GM19395 (cell line): ENCODE results near the gene MCUR1.
A peak's percentile ranks its signal among the peaks of the same experiment; 100 is the strongest.
"Not testable (repeated sequence)": the region's sequence is repeated elsewhere in the genome, so short reads cannot be mapped to it uniquely, and the experiment has no call there.

ENCODE experiments used
- ATAC-seq: cut with Tn5 transposase; IDR thresholded peaks from one replicate; pipeline ENCODE4 v1.9.1; 2021; ENCODE audit warnings: mild to moderate bottlenecking, moderate library complexity; ENCODE audit not compliant: unreplicated experiment

The MCUR1 gene

GRCh38 chr6:13814176-13814937 is at the start of gene MCUR1:
Gene MCUR1, minus strand, starts transcription at chr6:13814557. Its CDS starts 128 bp downstream, at chr6:13814429.
- ATAC-seq: peak; percentile 83

- no peak for ATAC-seq
Observed at GRCh38 chr6:13863699-13864155, 49.4 kb upstream of the MCUR1 start.

GRCh38 chr6:13860556-13861185 is 46.3 kb upstream of the MCUR1 start:
- ATAC-seq: not testable (repeated sequence)

- ATAC-seq: no peak
Observed at GRCh38 chr6:13859871-13860555, 45.7 kb upstream of the MCUR1 start.

GRCh38 chr6:13854716-13855250 is 40.4 kb upstream of the MCUR1 start:
- no peak for ATAC-seq

- ATAC-seq: no peak
Observed at GRCh38 chr6:13853871-13854270, 39.5 kb upstream of the MCUR1 start.

- no peak for ATAC-seq
Observed at GRCh38 chr6:13851803-13852202, 37.4 kb upstream of the MCUR1 start.

GRCh38 chr6:13851330-13851729 is 37.0 kb upstream of the MCUR1 start:
- ATAC-seq: no peak

- ATAC-seq: not testable (repeated sequence)
Observed at GRCh38 chr6:13850690-13851089, 36.3 kb upstream of the MCUR1 start.

GRCh38 chr6:13848522-13849150 is 34.3 kb upstream of the MCUR1 start:
- ATAC-seq: no peak

- ATAC-seq: no peak
Observed at GRCh38 chr6:13847326-13848050, 33.1 kb upstream of the MCUR1 start.

GRCh38 chr6:13846841-13847240 is 32.5 kb upstream of the MCUR1 start:
- ATAC-seq: no peak

GRCh38 chr6:13841936-13842335 is 27.6 kb upstream of the MCUR1 start:
- ATAC-seq: no peak

- no peak for ATAC-seq
Observed at GRCh38 chr6:13838616-13839015, 24.3 kb upstream of the MCUR1 start.

- no peak for ATAC-seq
Observed at GRCh38 chr6:13836170-13836569, 21.8 kb upstream of the MCUR1 start.

- ATAC-seq: no peak
Observed at GRCh38 chr6:13834790-13835189, 20.4 kb upstream of the MCUR1 start.

GRCh38 chr6:13834018-13834417 is 19.7 kb upstream of the MCUR1 start:
- not testable (repeated sequence) for ATAC-seq

- ATAC-seq: no peak
Observed at GRCh38 chr6:13832778-13833177, 18.4 kb upstream of the MCUR1 start.

GRCh38 chr6:13831615-13832014 is 17.3 kb upstream of the MCUR1 start:
- peak; percentile 80 for ATAC-seq

- ATAC-seq: no peak
Observed at GRCh38 chr6:13830803-13831202, 16.4 kb upstream of the MCUR1 start.
